GM18502 (cell line): Measurements from ENCODE around the gene FOXO3.
"Not testable (repeated sequence)": the region's sequence is repeated elsewhere in the genome, so short reads cannot be mapped to it uniquely, and the experiment has no call there.

Source experiments
- ATAC-seq: cut with Tn5 transposase; IDR thresholded peaks from one replicate; pipeline ENCODE4 v1.9.1; 2021; ENCODE audit warnings: mild to moderate bottlenecking; ENCODE audit not compliant: unreplicated experiment, poor library complexity

The FOXO3 gene

DNA sequence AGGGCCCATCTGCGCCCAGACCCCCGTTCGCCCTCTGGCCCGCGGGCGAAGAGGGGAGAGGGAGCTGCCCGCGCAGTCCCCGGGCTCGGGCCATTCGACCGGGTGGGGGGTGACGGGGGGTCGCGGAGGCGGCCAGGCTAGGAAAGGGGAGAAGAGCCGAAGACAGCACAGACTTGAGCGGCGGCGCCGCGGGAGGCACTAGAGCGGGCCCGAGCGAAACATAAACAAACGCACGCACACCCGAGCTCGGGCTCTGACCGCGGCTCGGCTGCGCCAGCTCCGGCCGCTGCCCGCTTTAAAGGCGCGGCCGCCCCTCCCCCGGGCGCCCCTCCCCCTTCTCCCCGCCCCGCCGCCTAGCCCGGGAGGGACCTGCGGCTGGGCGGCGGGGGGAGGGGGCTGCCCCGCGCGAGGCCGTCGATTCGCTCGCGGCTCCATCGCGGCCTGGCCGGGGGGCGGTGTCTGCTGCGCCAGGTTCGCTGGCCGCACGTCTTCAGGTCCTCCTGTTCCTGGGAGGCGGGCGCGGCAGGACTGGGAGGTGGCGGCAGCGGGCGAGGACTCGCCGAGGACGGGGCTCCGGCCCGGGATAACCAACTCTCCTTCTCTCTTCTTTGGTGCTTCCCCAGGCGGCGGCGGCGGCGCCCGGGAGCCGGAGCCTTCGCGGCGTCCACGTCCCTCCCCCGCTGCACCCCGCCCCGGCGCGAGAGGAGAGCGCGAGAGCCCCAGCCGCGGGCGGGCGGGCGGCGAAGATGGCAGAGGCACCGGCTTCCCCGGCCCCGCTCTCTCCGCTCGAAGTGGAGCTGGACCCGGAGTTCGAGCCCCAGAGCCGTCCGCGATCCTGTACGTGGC, at the start of gene FOXO3:
Gene FOXO3, plus strand, starts transcription at position 455 of the 846 bp plus-strand sequence. Its CDS starts 292 bp downstream, at position 747.
- ATAC-seq: peak; percentile 15

GRCh38 chr6:108518714-108519576, 41.8 kb upstream of the FOXO3 start:
- ATAC-seq: no peak

DNA sequence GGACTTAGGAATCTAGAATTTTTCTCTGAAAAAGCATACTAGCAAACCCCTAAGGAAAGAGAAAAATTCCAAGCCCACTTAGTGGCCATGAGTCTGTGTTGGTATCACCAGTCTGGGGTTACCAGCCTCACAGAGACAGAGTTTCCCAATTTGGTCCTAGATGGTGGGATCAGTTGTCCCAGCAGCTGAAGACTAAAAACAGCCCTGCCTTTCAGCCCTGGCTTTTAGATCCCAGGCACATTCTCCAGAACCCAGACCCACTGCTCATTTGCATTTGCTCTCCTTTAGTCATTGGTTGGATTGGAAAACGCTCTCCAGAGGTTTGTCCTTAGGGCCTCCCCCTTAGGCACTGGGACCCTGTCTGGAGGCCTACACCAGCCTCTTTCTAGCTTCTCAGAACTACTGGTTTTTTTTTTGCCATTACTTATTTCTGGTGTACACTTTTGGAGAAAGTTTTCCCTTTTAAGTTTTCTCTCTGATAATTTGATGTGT, 39.1 kb upstream of the FOXO3 start:
- ATAC-seq: no peak

GRCh38 chr6:108523697-108524096, 37.0 kb upstream of the FOXO3 start:
- ATAC-seq: no peak

- ATAC-seq: no peak
Measured at GRCh38 chr6:108524528-108525248, 36.0 kb upstream of the FOXO3 start.

GRCh38 chr6:108526739-108527174, 34.0 kb upstream of the FOXO3 start:
- ATAC-seq: no peak

DNA sequence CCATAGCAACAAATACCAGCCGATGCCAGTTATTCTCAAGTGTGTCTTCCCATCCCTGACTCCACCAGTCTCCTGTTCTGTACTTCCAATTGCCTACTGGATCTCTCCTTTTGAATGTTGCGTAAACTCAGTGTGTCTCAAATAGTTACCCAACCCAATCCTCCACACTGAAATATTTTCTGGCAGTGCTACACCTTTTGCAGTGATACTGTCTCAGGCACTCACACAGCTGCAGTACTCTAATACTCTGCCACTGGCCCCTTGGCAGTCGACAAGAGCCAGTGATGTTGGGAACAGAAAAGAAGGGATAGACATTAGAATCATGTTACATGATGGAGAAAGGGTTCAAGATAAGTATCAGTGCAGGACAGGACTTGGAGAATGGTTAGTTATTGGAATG, 31.8 kb upstream of the FOXO3 start:
- ATAC-seq: no peak

DNA sequence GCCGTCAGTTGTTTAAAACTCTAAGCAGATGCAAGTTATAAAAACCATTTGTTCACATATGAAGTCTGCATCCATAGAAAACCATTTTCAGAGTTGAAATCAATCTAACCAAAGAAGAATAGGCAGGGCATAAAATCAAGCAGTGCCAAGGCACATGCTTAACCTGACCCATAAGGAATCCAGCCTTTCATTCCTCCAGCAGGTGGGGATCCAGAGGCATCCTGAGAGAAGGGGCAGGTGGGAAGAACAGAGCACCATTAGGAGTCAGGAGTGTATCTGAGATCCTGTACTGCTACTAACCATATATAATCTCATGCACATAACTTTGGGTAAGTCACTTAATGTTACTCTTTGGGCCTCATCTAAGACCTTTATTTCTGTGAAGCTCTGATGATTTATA, 29.4 kb upstream of the FOXO3 start:
- no peak for ATAC-seq

- ATAC-seq: no peak
Measured at GRCh38 chr6:108535114-108535742, 25.5 kb upstream of the FOXO3 start.

- not testable (repeated sequence) for ATAC-seq
Measured at GRCh38 chr6:108535920-108536535, 24.7 kb upstream of the FOXO3 start.

- peak; percentile 71 for ATAC-seq
Measured at GRCh38 chr6:108541843-108542759, 18.6 kb upstream of the FOXO3 start.

DNA sequence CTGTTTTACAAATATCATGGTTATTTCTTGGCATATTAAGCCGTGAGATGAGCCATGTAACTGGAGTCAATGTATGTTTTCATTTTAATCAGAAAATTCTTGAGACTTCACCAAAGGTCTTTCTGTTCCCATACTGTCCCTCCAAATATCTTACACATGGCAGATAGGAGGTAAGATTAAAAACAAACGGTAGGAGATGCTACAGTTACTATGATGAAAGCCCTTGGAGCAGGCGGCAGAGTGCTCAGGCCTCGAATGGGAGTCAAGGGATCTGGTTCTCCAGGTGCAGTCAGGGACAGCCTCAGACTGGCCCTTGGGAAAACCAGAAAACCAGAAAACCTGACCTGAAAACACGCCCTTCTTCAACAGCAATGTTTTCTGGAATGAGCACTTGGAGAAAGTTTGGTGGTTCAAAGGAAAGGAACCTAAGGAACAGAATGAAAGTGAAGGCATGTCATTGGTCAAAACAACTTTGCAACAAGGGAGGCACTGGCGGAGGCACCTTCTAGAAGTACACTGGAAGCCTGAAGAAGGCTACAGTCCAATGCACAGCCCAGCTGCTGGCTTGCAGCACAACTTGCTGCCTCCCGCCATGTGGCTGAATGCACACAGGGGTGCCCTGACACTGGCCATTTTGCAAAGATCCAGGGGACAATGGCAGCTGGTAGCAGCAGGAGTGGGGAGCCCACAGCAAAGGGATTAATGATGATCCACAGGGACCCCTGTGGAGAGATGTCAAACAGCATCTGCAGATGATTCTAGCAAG, 17.4 kb upstream of the FOXO3 start:
- no peak for ATAC-seq

DNA sequence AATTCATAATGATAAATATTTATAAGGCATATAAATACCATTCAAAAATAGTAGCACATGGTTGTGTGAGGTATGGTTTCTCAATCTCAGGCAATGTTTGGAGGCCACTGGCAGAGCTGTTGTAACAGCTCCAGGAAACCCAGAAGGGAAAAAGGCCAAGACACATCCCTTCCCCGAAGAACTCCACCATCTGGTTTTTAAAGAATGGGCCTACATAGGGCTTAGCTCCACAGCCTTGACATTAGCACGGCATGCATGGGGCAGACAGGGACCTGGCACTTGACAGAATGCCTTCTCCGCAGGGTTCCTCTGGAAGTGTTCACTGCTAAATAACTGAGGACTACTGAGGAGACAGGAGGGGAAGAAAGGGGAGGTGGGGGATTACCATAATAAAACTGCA, 16.1 kb upstream of the FOXO3 start:
- ATAC-seq: no peak

- ATAC-seq: no peak
Measured at GRCh38 chr6:108546079-108547049, 14.4 kb upstream of the FOXO3 start.

- no peak for ATAC-seq
Measured at GRCh38 chr6:108549241-108549640, 11.5 kb upstream of the FOXO3 start.

DNA sequence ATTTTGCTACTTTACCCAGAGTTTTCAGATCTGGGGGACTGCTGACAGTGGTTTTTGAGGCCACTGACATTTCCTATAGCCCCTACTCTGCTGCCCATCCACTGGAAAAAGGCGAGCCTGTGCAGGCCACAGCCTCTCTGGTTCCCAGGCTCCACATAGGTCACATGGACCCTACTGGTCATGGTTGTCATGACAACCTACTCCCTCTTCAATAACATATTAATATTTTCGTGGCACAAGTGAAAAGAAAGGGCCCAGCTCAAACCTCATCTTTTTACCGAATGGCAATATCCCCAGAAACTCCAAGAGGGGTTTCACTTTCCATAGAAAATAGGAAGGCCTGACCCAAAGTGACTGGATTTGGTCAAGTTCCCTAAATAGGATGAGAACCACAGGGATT, 11.0 kb upstream of the FOXO3 start:
- ATAC-seq: no peak

DNA sequence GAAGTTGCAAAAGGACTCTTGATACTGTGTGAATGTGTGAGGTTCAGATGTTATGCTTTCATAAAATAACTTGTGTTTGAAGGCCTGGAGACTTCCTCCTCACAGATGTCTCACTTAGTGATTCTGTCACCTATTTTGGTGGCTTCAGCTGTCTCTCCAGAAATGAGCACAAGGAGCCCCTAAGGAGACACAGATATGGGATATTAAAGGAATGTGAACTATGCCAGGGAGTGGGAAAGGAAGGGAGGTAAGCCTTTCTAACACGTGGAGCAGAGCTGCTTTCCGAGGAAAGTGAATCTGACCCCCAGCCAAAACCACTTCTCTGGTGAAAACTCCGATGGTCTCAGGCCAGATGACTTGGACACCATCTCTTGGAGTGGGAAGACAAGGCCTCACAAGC, 10.5 kb upstream of the FOXO3 start:
- no peak for ATAC-seq
